Measurements from ENCODE around the gene CLCNKA. TPM values are rescaled to one million over a fixed set of nuclear protein-coding genes. Genes with fewer than 3 reads are reported as not detected.
A peak's percentile ranks its signal among the peaks of the same experiment; 100 is the strongest.

Gene CLCNKA
- total RNA-seq, 6 experiments from 2014 or later, result 0.43 to 0.47 TPM; not detected in 4

DNA sequence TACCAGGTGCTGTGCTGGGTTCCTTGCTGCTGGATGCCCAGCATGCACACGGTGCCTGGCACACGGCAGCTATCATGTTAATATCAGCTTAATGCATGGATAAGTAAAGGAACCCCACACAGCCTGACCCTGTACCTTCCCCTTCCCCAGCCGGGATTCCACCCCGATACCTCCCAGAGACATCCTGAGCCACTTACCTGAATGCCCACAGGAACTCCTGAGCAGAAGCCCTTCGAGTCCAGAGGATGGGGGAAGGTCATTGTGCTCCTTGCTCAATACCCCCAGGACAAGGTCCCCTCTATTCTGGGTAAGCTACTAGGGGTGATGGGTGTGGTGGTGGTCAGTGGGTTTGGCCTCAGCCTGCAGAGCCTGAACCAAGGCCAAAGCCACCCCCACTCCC is 50.3 kb downstream of the CLCNKA start:
- WGBS (ENCODE audit: insufficient coverage, low coverage, low lambda C conversion rate, missing lambda C conversion rate), result no CpG with 5 or more reads among the region's 5 CpGs
- Histone ChIP-seq H3K27ac (no peak overlapping the region), H3K4me3 (no peak overlapping the region), H3K4me1 (peaks cover 0 to 33% (median 13%) of the 10 kb centered on the region in 4 donors), H3K36me3 (no peaks in the 10 kb centered on the region), H3K27me3 (no peaks in the 10 kb centered on the region), H3K9me3 (no peaks in the 10 kb centered on the region)
- ATAC-seq (no peak), DNase-seq (no peak)
- TF ChIP-seq, protein P1, sequence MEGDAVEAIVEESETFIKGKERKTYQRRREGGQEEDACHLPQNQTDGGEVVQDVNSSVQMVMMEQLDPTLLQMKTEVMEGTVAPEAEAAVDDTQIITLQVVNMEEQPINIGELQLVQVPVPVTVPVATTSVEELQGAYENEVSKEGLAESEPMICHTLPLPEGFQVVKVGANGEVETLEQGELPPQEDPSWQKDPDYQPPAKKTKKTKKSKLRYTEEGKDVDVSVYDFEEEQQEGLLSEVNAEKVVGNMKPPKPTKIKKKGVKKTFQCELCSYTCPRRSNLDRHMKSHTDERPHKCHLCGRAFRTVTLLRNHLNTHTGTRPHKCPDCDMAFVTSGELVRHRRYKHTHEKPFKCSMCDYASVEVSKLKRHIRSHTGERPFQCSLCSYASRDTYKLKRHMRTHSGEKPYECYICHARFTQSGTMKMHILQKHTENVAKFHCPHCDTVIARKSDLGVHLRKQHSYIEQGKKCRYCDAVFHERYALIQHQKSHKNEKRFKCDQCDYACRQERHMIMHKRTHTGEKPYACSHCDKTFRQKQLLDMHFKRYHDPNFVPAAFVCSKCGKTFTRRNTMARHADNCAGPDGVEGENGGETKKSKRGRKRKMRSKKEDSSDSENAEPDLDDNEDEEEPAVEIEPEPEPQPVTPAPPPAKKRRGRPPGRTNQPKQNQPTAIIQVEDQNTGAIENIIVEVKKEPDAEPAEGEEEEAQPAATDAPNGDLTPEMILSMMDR (IDR thresholded peaks at IDR 0.05), result no peak
- TF ChIP-seq POLR2A (IDR thresholded peaks at IDR 0.05), result no peak
- intact Hi-C loops (cut with DNase I), result loop anchor here (10.0 kb wide), 2 partner anchors 173 to 293 kb away; partner anchors contain the start of gene SZRD1 (in 1 of the 2)

DNA sequence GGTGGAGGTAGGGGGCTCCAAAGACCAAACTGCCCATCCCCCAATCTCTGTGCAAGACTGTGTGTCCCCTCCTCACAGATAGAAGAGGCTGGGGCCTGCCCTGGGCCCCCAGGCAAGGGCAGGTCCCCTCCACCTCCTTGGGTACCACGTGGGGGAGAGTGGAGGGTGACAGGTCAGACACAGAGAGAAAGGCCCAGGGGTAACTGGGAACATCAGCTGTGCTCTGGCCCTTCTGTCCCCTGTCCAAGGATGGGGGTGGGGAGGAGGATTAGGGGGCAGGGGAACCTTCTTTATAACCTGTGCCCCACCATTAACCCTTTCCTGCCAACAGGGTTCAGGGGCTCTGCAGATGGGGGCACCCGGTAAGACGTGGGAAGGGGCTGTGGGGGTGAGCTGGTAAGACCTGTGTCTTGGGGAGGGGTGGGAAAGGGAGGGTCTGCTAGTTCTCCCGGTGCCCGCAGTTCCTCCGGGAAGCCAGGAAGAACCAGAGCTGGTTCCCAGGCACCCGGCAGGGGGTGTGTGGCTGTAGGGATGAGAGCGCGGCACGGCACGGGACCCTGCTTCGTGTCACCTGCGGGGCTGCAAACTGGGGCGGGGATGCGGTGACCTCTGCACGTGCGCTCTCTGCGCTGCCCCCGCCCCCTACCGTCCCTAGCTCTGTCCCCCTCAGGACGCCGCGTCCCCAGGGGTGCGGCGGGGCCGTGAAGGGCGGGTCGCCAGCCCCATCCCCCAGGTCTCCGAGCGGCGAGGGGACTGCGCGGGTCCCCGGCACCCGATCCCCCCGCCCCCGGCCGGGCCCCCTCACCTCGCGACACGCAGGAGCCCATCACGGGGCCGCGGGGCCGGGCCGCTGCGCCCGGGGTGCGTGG is 51.0 kb downstream of the CLCNKA start:
- WGBS (ENCODE audit: insufficient coverage, low coverage, low lambda C conversion rate, missing lambda C conversion rate), result 25% methylated on average over 5 of the region's 49 CpGs
- DNase-seq, result no peak
- H3K27ac ChIP-seq, result no peak overlapping the region

DNA sequence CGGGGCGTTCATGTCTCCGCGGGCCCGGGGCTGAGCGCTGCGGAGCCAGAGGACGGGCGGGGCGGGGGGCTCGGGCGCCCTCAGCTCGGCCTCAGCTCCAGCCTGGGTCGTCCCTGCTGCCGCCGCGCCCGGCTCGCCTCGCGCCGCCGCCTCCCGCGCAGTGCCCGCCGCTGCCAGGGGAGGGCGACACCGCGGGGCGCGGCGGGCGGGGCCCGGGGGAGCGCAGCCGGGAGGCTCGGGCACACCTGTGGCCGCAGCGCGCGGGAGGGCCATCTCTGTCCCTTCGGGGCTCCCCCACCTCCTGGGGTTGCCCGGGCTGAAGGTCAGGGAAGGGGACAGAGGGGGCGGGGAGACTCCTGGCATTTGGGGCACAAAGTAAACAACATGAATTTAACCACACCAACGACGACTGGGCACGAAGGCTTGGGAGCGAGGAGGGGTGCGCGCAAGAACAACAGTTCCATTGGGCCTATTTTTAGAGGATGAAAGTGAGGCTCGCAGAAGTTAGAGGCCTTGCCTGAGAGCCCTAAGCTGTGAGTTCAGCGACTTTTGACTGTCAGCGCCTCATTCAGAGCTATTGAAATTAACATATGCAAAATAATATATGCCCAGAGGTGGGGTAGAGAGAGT is 51.8 kb downstream of the CLCNKA start, which contains the start of gene FAM131C:
TSS of gene FAM131C (minus strand) at position 162 of the 630 bp plus-strand sequence. CDS start 209 bp downstream, outside the sequence.
- Histone ChIP-seq H3K27ac (no peak within 1 kb of the TSS), H3K36me3 (no peaks in the 10 kb centered on the region), H3K4me3 (peak within 1 kb of the TSS in 1 of 3 donors; percentile 29), H3K4me1 (peaks cover 0 to 20% (median 4%) of the 10 kb centered on the region in 4 donors), H3K9me3 (no peaks in the 10 kb centered on the region), H3K27me3 (no peaks in the 10 kb centered on the region)
- TF ChIP-seq, protein P1 (IDR thresholded peaks at IDR 0.05), result peak in 3 of 4 donors; percentile 18 to 70 (median 53)
- TF ChIP-seq POLR2A (IDR thresholded peaks at IDR 0.05), result no peak
- DNase-seq (no peak), ATAC-seq (peak; percentile 7 to 53 (median 44))
- intact Hi-C loops (cut with DNase I), result loop anchor here (10.0 kb wide), 2 partner anchors 171 to 291 kb away; partner anchors contain the start of gene SZRD1 (in 1 of the 2)
- 4% methylated on average over 14 of the region's 54 CpGs for WGBS (ENCODE audit: insufficient coverage, low coverage, low lambda C conversion rate, missing lambda C conversion rate)

More for the DNA sequence above, 51.0 kb downstream of the CLCNKA start:
- Histone ChIP-seq H3K4me3 (peak overlapping the region in 1 of 3 donors; percentile 29), H3K27me3 (no peaks in the 10 kb centered on the region), H3K36me3 (no peaks in the 10 kb centered on the region), H3K4me1 (peaks cover 0 to 28% (median 10%) of the 10 kb centered on the region in 4 donors), H3K9me3 (no peaks in the 10 kb centered on the region)
- no peak for ATAC-seq
- intact Hi-C loops (cut with DNase I), result loop anchor here (10.0 kb wide), 2 partner anchors 172 to 292 kb away; partner anchors contain the start of gene SZRD1 (in 1 of the 2)
- TF ChIP-seq, protein P1 (IDR thresholded peaks at IDR 0.05), result no peak
- no peak for TF ChIP-seq POLR2A (IDR thresholded peaks at IDR 0.05)

DNA sequence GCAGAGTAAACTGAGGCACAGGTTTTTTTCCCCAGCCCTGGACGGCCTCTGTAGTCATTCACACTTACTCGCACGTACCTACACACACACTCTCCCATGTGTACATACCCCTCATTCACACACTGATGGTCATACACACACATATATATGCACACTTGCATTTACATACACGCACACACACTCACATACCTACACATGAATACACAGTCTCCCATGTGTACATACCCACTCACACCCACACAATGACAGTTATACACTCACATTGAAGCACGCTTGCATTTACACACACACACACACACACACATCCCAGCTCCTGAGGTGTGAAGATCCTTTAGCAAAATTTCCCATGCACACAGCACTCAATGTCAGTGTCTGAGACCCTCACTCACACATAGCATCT is 52.4 kb downstream of the CLCNKA start:
- Histone ChIP-seq H3K9me3 (no peaks in the 10 kb centered on the region), H3K36me3 (no peaks in the 10 kb centered on the region), H3K27me3 (no peaks in the 10 kb centered on the region), H3K27ac (no peak overlapping the region), H3K4me3 (no peak overlapping the region), H3K4me1 (peaks cover 0 to 22% (median 0%) of the 10 kb centered on the region in 4 donors)
- ATAC-seq (no peak), DNase-seq (no peak)
- TF ChIP-seq, protein P1 (IDR thresholded peaks at IDR 0.05), result no peak
- TF ChIP-seq POLR2A (IDR thresholded peaks at IDR 0.05), result no peak
- WGBS (ENCODE audit: insufficient coverage, low coverage, low lambda C conversion rate, missing lambda C conversion rate), result 81% methylated on average over 5 of the region's 5 CpGs
- intact Hi-C loops (cut with DNase I), result loop anchor here (10.0 kb wide), 2 partner anchors 171 to 291 kb away; partner anchors contain the start of gene SZRD1 (in 1 of the 2)

All from right lobe of liver (tissue), 6 donors.